Left lobe of liver (tissue), 2 donors: ENCODE results near the gene MRC1. TPM values are rescaled to one million over a fixed set of nuclear protein-coding genes. Genes with fewer than 3 reads are reported as not detected.

Source experiments
- ATAC-seq: fragments of 200-7000 bp; cut with Tn5 transposase; one replicate; pipeline ENCODE4 v1.9.1; 2020; ENCODE audit warnings: mild to moderate bottlenecking, moderate library complexity
- DNase-seq: peaks from one replicate; pipeline ENCODE4 v3.0.0-alpha.2; 2020; ENCODE audit warnings: low spot score
- total RNA-seq: library from RNA; stranded (reverse); gene quantifications from one replicate; pipeline ENCODE4 v1.2.1, GENCODE V29; 2021
- donor health status: DM: no; HTN: no; CAD: no; lungs with moderate emphysema.
- donor health status: DM: no; HTN: yes; CAD: no.

Gene MRC1
- total RNA-seq, result 30.9 TPM

- DNase-seq (no peak), ATAC-seq (peak; percentile 67)
Observed at GRCh38 chr10:17808971-17809841, at the start of gene MRC1. MRC1 (plus strand) TSS chr10:17809348; CDS start chr10:17809466, 118 bp downstream.

GRCh38 chr10:17764142-17764541, 45.0 kb upstream of the MRC1 start:
- DNase-seq, result no peak
- no peak for ATAC-seq

GRCh38 chr10:17765602-17766001, 43.5 kb upstream of the MRC1 start:
- ATAC-seq (no peak), DNase-seq (no peak)

- ATAC-seq, result no peak
Observed at GRCh38 chr10:17766731-17767130, 42.4 kb upstream of the MRC1 start.

GRCh38 chr10:17768496-17768895, 40.7 kb upstream of the MRC1 start:
- ATAC-seq, result peak; percentile 17
- DNase-seq, result no peak

More at GRCh38 chr10:17766731-17767130, 42.4 kb upstream of the MRC1 start:
- DNase-seq, result no peak

GRCh38 chr10:17768957-17769356, 40.2 kb upstream of the MRC1 start:
- ATAC-seq, result no peak
- DNase-seq, result no peak

- DNase-seq (no peak), ATAC-seq (no peak)
Observed at GRCh38 chr10:17771017-17771416, 38.1 kb upstream of the MRC1 start.

GRCh38 chr10:17779784-17780183, 29.4 kb upstream of the MRC1 start:
- DNase-seq (no peak), ATAC-seq (no peak)

- DNase-seq, result no peak
- ATAC-seq, result no peak
Observed at GRCh38 chr10:17780727-17781126, 28.4 kb upstream of the MRC1 start.

- DNase-seq, result no peak
- ATAC-seq, result no peak
Observed at GRCh38 chr10:17781856-17782255, 27.3 kb upstream of the MRC1 start.

- DNase-seq, result no peak
- no peak for ATAC-seq
Observed at GRCh38 chr10:17782921-17783665, 26.1 kb upstream of the MRC1 start.

GRCh38 chr10:17783751-17784150, 25.4 kb upstream of the MRC1 start:
- DNase-seq (no peak), ATAC-seq (no peak)

GRCh38 chr10:17784688-17785087, 24.5 kb upstream of the MRC1 start:
- DNase-seq (no peak), ATAC-seq (no peak)

- DNase-seq (no peak), ATAC-seq (peak; percentile 43)
Observed at GRCh38 chr10:17785276-17785930, 23.7 kb upstream of the MRC1 start.

GRCh38 chr10:17787087-17787961, 21.8 kb upstream of the MRC1 start:
- no peak for ATAC-seq
- DNase-seq, result no peak

- ATAC-seq (no peak), DNase-seq (no peak)
Observed at GRCh38 chr10:17788646-17789045, 20.5 kb upstream of the MRC1 start.

GRCh38 chr10:17789396-17789795, 19.8 kb upstream of the MRC1 start:
- no peak for ATAC-seq
- DNase-seq, result no peak

GRCh38 chr10:17790651-17791050, 18.5 kb upstream of the MRC1 start:
- ATAC-seq (no peak), DNase-seq (no peak)

GRCh38 chr10:17792991-17793390, 16.2 kb upstream of the MRC1 start:
- DNase-seq (no peak), ATAC-seq (no peak)

- ATAC-seq (peak; percentile 46), DNase-seq (no peak)
Observed at GRCh38 chr10:17793823-17794644, 15.1 kb upstream of the MRC1 start.
